HEK293 (cell line): Measurements from ENCODE around the gene APOO.

Source experiments
- AEBP2 ChIP-seq: fragments of 450-650 bp; formaldehyde crosslinking; IDR thresholded peaks from 2 replicates; pipeline ENCODE4 v1.5.1; 2016; ENCODE audit warnings: missing biosample characterization, missing genetic modification characterization, borderline replicate concordance
- GLIS2 ChIP-seq: fragments of 450-650 bp; formaldehyde crosslinking; IDR thresholded peaks from 2 replicates; pipeline ENCODE4 v1.5.1; 2016; ENCODE audit warnings: missing biosample characterization, missing genetic modification characterization
- KLF1 ChIP-seq: fragments of 450-650 bp; formaldehyde crosslinking; IDR thresholded peaks from 2 replicates; pipeline ENCODE4 v1.5.1; 2016; ENCODE audit warnings: missing biosample characterization, missing genetic modification characterization
- KLF8 ChIP-seq: fragments of 450-650 bp; formaldehyde crosslinking; IDR thresholded peaks from 2 replicates; pipeline ENCODE4 v1.5.1; 2016; ENCODE audit warnings: missing biosample characterization, missing genetic modification characterization
- RBAK ChIP-seq: fragments of 450-650 bp; formaldehyde crosslinking; IDR thresholded peaks from 2 replicates; pipeline ENCODE4 v1.5.1; 2016; ENCODE audit warnings: missing biosample characterization, missing genetic modification characterization
- SALL2 ChIP-seq: fragments of 450-650 bp; formaldehyde crosslinking; IDR thresholded peaks from 2 replicates; pipeline ENCODE4 v1.5.0; 2017; ENCODE audit warnings: missing biosample characterization, mild to moderate bottlenecking, missing genetic modification characterization, borderline replicate concordance
- SCRT2 ChIP-seq: fragments of 450-650 bp; formaldehyde crosslinking; IDR thresholded peaks from 2 replicates; pipeline ENCODE4 v1.5.1; 2016; ENCODE audit warnings: missing biosample characterization, missing genetic modification characterization
- SP2 ChIP-seq: fragments of 450-650 bp; formaldehyde crosslinking; IDR thresholded peaks from 2 replicates; pipeline ENCODE4 v1.5.1; 2016; ENCODE audit warnings: missing biosample characterization, missing genetic modification characterization
- ZBTB10 ChIP-seq: fragments of 450-650 bp; formaldehyde crosslinking; IDR thresholded peaks from 2 replicates; pipeline ENCODE4 v1.5.1; 2016; ENCODE audit warnings: missing biosample characterization, missing genetic modification characterization
- ZBTB44 ChIP-seq: fragments of 450-650 bp; IDR thresholded peaks from 2 replicates; pipeline ENCODE4 v1.5.1; 2018; ENCODE audit warnings: missing biosample characterization, mild to moderate bottlenecking, missing genetic modification characterization
- ZBTB7A ChIP-seq: fragments of 450-650 bp; formaldehyde crosslinking; IDR thresholded peaks from 2 replicates; pipeline ENCODE4 v1.5.1; 2016; ENCODE audit warnings: low read depth, missing biosample characterization, missing genetic modification characterization
- ZEB2 ChIP-seq: fragments of 450-650 bp; formaldehyde crosslinking; IDR thresholded peaks from 2 replicates; pipeline ENCODE4 v1.5.1; 2016; ENCODE audit warnings: missing biosample characterization, missing genetic modification characterization
- ZIC2 ChIP-seq: fragments of 450-650 bp; formaldehyde crosslinking; IDR thresholded peaks from 2 replicates; pipeline ENCODE4 v1.5.1; 2016; ENCODE audit warnings: missing biosample characterization, missing genetic modification characterization
- ZNF146 ChIP-seq: fragments of 450-650 bp; formaldehyde crosslinking; IDR thresholded peaks from 2 replicates; pipeline ENCODE4 v1.5.1; 2016; ENCODE audit warnings: missing biosample characterization, missing genetic modification characterization
- ZNF24 ChIP-seq: fragments of 450-650 bp; formaldehyde crosslinking; IDR thresholded peaks from 2 replicates; pipeline ENCODE4 v1.5.1; 2016; ENCODE audit warnings: missing biosample characterization, missing genetic modification characterization
- ZNF280D ChIP-seq: fragments of 450-650 bp; formaldehyde crosslinking; IDR thresholded peaks from 2 replicates; pipeline ENCODE4 v1.5.1; 2016; ENCODE audit warnings: missing biosample characterization, missing genetic modification characterization
- ZNF292 ChIP-seq: fragments of 450-650 bp; formaldehyde crosslinking; IDR thresholded peaks from 2 replicates; pipeline ENCODE4 v1.5.1; 2016; ENCODE audit warnings: low read depth, missing biosample characterization, missing genetic modification characterization, borderline replicate concordance
- ZNF341 ChIP-seq: fragments of 450-650 bp; formaldehyde crosslinking; IDR thresholded peaks from 2 replicates; pipeline ENCODE4; 2016; ENCODE audit warnings: low read depth, missing biosample characterization, missing genetic modification characterization
- ZNF391 ChIP-seq: fragments of 450-650 bp; formaldehyde crosslinking; IDR thresholded peaks from 2 replicates; pipeline ENCODE4 v1.5.1; 2016; ENCODE audit warnings: low read depth, missing biosample characterization, missing genetic modification characterization, borderline replicate concordance
- ZNF416 ChIP-seq: fragments of 450-650 bp; formaldehyde crosslinking; IDR thresholded peaks from 2 replicates; pipeline ENCODE4 v1.5.1; 2016; ENCODE audit warnings: missing biosample characterization, missing genetic modification characterization
- ZNF624 ChIP-seq: fragments of 450-650 bp; formaldehyde crosslinking; IDR thresholded peaks from 2 replicates; pipeline ENCODE4 v1.5.1; 2017; ENCODE audit warnings: missing biosample characterization, missing genetic modification characterization
- ZNF664 ChIP-seq: fragments of 450-650 bp; formaldehyde crosslinking; IDR thresholded peaks from 2 replicates; pipeline ENCODE4 v1.5.1; 2016; ENCODE audit warnings: missing biosample characterization, missing genetic modification characterization
- ZNF777 ChIP-seq: fragments of 450-650 bp; formaldehyde crosslinking; IDR thresholded peaks from 2 replicates; pipeline ENCODE4 v1.5.1; 2017; ENCODE audit warnings: missing biosample characterization, missing genetic modification characterization, borderline replicate concordance
- ZSCAN23 ChIP-seq: fragments of 450-650 bp; formaldehyde crosslinking; IDR thresholded peaks from 2 replicates; pipeline ENCODE4 v1.5.1; 2016; ENCODE audit warnings: missing biosample characterization, missing genetic modification characterization
- ZSCAN30 ChIP-seq: fragments of 450-650 bp; IDR thresholded peaks from 2 replicates; pipeline ENCODE4 v1.5.1; 2018; ENCODE audit warnings: missing biosample characterization, mild to moderate bottlenecking, missing genetic modification characterization, moderate library complexity
- ZSCAN5A ChIP-seq: fragments of 450-650 bp; formaldehyde crosslinking; IDR thresholded peaks from 2 replicates; pipeline ENCODE4 v1.5.1; 2016; ENCODE audit warnings: missing biosample characterization, missing genetic modification characterization

The APOO gene

GRCh38 chrX:23907498-23908218, at the start of gene APOO, which contains the start of gene CXorf58 (continued):
- TF ChIP-seq ZSCAN5A (tag by site-specific recombination) (no peak), KLF1 (tag by site-specific recombination) (no peak; the same call in none of the 2 replicates), ZNF777 (no peak), SALL2 (tag by site-specific recombination) (no peak), ZNF664 (tag by site-specific recombination) (no peak), GLIS2 (tag by site-specific recombination) (0 out of 2 replicates have a peak, but pooled peaks have one; percentile 38), ZNF24 (peak; percentile 77), AEBP2 (tag by site-specific recombination) (no peak), ZNF391 (tag by site-specific recombination) (0 out of 2 replicates have a peak, but pooled peaks have one; percentile 18), RBAK (tag by site-specific recombination) (no peak), SCRT2 (tag by site-specific recombination) (no peak), ZNF146 (tag by site-specific recombination) (no peak), ZBTB10 (peak; percentile 21; the same call in 1 of the 2 replicates), ZSCAN23 (tag by site-specific recombination) (peak; percentile 67; the same call in 1 of the 2 replicates), ZNF280D (tag by site-specific recombination) (no peak), ZIC2 (0 out of 2 replicates have a peak, but pooled peaks have one; percentile 5), ZSCAN30 (no peak), ZEB2 (tag by site-specific recombination) (peak; percentile 97), SP2 (tag by site-specific recombination) (peak; percentile 70), ZBTB44 (tag by site-specific recombination) (peak; percentile 64), ZNF292 (tag by site-specific recombination) (no peak), ZBTB7A (tag by site-specific recombination) (no peak), KLF8 (tag by site-specific recombination) (0 out of 2 replicates have a peak, but pooled peaks have one; percentile 55), ZNF416 (no peak), ZNF341 (peak; percentile 57), ZNF624 (tag by site-specific recombination) (no peak)
- TF ChIP-seq, all 188 proteins: peak for 49
